ENCODE measurements around the gene SPINT2.
A peak's percentile ranks its signal among the peaks of the same experiment; 100 is the strongest.
"Not testable (repeated sequence)": the region's sequence is repeated elsewhere in the genome, so short reads cannot be mapped to it uniquely, and the experiment has no call there.

The SPINT2 gene

GRCh38 chr19:38324431-38324830 lies 60.1 kb downstream of the SPINT2 start:
- FAIRE-seq, result no peak

- no peak for FAIRE-seq
These were observed 62.2 kb downstream of the SPINT2 start for GRCh38 chr19:38326591-38326990.

GRCh38 chr19:38329651-38330050 lies 65.3 kb downstream of the SPINT2 start:
- no peak for FAIRE-seq

- FAIRE-seq, result no peak
These were observed 67.4 kb downstream of the SPINT2 start for GRCh38 chr19:38331728-38332127.

GRCh38 chr19:38333245-38333644 lies 68.9 kb downstream of the SPINT2 start:
- FAIRE-seq, result no peak

GRCh38 chr19:38335949-38336637 lies 71.7 kb downstream of the SPINT2 start:
- FAIRE-seq, result peak; percentile 96

GRCh38 chr19:38336638-38337359 lies 72.4 kb downstream of the SPINT2 start:
- FAIRE-seq, result peak; percentile 98

- no peak for FAIRE-seq
These were observed 72.9 kb downstream of the SPINT2 start for GRCh38 chr19:38337360-38337653.

GRCh38 chr19:38339011-38339410 lies 74.6 kb downstream of the SPINT2 start:
- FAIRE-seq, result not testable (repeated sequence)

- no peak for FAIRE-seq
These were observed 76.6 kb downstream of the SPINT2 start for GRCh38 chr19:38340927-38341326.

All from G401.6 (cell line).